NCI-H526 (cell line): Measurements from ENCODE around the gene IARS2.
A peak's percentile ranks its signal among the peaks of the same experiment; 100 is the strongest.
"Not testable (repeated sequence)": the region's sequence is repeated elsewhere in the genome, so short reads cannot be mapped to it uniquely, and the experiment has no call there.

Experiments used
- DNase-seq, 2 experiments: peaks; one replicate each; lab custom pipeline; 2025; lab: John Stamatoyannopoulos, UW

IARS2 gene

DNA sequence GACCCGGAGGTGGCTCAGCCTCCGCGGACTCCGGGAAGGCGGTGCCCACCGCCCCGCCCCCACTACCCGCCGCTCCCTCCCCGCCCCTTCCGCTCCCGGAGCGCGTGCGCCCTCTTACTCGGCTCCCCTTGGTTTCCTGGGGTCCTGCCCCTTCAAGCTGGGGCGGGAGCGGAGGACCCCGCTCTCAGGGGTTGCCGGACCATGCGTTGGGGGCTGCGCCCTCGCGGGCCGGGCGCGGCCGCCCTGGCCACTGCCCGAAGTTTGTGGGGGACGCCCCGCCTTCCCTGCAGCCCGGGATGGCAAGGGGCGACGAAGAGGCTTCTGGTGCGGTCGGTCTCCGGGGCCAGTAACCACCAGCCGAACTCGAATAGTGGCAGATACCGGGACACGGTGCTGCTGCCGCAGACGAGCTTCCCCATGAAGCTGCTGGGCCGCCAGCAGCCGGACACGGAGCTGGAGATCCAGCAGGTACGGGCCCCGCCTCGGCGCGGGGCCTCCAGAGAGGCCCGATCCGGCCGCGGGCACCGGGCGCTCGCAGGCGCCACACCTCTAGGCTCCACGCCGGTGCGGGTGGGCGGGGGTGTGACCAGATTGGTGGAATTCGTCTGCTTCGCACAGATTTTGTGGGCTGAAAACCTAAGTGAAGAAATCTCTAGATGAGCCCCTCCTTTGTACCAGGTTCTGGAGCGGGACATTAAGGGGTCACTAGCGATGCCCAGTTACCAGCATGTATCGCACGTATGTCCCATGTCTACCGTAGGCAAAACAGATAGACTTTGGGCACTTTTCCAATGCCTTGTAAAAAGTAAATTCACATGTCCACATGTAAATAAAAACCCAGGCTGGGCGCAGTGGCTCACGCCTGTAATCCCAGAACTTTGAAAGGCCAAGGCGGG is at the start of gene IARS2:
TSS of gene IARS2 (plus strand) at position 117 of the 896 bp plus-strand sequence. CDS start at position 202, 85 bp downstream.
- DNase-seq = peak; percentile 42 to 86

- DNase-seq = no peak
These were observed 49.1 kb upstream of the IARS2 start for GRCh38 chr1:220044678-220045355.

DNA sequence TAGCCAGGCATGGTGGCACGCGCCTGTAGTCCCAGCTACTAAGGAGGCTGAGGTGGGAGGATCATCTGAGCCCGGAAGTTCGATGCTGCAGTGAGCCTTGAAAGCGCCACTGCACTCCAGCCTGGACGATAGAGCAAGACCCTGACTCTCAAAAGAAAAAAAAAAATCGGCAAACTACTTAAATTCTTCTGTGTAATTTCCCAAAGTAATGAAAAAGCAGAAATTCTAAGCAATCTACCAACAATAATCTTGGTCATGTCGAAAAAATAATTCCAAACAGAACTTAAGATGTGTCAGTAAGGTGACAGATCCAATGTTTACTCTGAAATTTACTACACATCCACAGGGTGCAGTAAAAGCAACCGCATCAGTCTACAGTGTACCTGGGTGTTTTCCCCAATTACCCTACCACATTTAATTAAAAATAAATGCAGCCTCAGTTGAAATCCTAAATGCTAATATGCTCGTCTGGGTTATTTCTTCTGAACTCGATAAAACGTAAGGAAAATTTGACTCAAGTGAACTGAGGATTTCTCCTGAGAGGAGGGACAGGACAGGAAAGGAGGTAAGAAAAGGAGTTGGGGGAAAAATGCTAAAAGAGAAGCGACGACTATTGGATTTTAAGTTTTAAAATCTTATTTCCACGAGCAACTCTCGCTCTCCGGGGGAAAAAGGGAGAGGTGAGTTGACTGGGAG is 48.4 kb upstream of the IARS2 start:
- peak in 1 of 2 experiments; percentile 2 for DNase-seq

- DNase-seq = peak; percentile 92 to 95
These were observed 47.6 kb upstream of the IARS2 start, which contains the start of gene EPRS1 for GRCh38 chr1:220046052-220046930. Gene EPRS1, minus strand, starts transcription at chr1:220046505. Its CDS starts 117 bp downstream, at chr1:220046388.

- DNase-seq = no peak
These were observed 37.6 kb upstream of the IARS2 start for GRCh38 chr1:220056374-220056773.

DNA sequence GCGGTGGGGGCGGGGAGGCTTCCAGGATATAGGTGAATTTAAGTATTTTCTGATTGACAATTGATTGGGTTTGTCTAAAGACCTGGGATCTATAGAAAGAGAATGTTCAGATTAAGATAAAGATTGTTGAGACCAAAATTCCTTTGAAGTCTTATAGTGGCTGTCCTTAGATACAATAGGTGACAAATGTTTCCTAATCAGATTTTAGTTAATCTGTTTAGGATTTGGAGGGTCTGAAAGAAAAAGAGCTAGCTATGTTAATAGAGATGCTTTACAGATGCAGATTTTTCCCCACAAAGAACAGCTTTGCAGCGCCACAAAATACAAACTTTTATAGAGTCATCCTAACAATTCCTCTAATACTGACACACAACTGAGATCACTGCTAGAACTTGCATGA is 33.1 kb upstream of the IARS2 start:
- DNase-seq = no peak

DNA sequence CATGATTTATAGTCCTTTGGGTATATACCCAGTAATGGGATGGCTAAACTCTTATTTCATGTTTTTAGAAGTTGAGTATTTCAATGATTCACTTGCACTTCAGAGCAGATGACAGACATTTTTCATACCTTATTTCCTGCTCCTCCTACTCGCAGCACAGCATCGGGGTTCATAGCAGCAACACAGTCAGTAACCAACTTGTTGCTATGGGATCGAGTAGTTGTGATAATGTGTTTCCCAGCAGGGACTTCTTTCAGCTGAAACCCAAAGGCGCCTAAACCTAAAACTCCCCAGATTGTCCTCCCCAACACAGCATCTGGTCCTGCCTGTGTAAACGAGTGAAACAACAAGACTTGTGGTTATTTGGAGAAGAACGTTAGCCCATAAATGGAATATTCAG is 31.3 kb upstream of the IARS2 start:
- DNase-seq = no peak

GRCh38 chr1:220067269-220068204 is 26.4 kb upstream of the IARS2 start:
- no peak for DNase-seq

DNA sequence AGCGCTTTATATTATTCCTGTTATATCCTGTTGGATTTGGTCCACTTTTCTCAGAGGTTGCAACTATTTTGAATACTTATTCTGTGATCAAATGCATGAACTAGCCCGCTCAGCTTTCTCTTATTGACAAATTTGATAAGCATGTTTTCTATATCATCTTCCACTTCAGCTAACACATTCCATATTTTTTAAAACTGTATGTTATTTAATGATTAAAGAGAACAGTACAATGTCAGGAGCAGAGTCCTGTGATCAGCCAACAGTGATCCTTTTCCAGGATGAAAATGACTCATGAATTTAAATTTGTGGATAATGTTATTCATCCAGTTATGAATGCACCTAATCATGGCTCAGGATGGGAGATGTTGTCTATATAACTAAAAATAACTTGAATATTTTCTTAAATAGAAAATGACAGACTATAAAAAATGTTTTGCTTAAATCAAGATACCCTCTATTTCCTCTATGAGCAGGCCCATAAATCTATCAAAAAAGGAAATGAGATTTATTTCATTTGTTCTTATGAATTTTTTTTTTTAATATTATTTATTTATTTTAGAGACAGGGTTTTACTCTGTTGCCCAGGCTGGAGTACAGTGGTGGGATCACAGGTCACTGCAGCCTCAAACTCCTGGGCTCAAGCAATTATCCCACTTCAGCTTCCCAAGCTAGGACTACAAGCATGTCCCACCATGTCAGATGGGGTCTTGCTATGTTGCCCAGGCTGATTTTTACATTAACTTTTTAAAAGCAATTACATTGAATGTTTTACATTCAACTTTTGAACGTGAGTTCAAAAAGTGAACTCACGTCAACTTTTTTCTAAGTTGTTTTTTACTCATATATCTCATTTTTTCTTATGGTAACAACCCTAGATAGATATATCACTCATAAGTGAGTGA is 16.8 kb upstream of the IARS2 start:
- DNase-seq = no peak

DNA sequence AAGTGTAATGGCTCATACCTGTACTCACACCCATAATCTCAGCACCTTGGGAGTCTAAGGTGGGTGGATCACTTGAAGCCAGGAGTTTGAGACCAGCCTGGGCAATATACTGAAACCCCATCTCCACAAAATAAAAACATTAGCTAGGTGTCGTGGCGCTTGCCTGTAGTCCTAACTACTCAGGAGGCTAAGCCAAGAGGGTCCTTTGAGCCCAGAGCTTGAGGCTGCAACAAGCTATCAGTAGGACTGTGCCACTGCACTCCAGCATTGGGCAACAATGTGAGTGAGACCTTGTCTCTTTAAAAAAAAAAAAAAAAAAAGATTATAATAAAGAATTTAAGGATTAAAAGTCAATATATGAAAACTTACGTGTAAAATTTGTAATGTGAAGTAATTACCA is 16.0 kb upstream of the IARS2 start:
- DNase-seq = no peak

GRCh38 chr1:220084460-220084859 is 9.5 kb upstream of the IARS2 start:
- DNase-seq = no peak

GRCh38 chr1:220086261-220086686 is 7.7 kb upstream of the IARS2 start:
- DNase-seq = not testable (repeated sequence)

- DNase-seq = peak; percentile 82 to 93
These were observed 4.0 kb upstream of the IARS2 start, which contains the start of gene BPNT1 for GRCh38 chr1:220089650-220090556. Gene BPNT1, minus strand, starts transcription at chr1:220089788. Its CDS starts 9,942 bp downstream, at chr1:220079846.

DNA sequence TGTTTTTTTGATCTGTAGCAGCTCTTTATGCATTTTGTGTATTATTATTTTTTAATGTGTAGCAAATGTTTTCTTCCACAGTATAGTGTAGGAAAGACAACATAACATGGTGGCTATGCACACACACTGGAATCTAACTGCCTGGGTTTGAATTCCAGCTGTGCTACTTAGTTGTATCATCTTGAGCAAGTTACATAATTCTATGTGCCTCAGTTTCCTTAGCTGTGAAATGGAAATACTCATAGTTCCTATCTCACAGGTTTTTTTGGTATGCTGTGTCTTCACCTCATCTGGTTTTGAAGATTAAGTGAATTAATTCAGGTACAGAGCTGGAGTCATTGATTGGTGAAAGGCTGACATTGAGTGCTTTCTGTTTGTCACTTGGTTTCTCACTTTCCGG is 1.2 kb upstream of the IARS2 start:
- no peak for DNase-seq

DNA sequence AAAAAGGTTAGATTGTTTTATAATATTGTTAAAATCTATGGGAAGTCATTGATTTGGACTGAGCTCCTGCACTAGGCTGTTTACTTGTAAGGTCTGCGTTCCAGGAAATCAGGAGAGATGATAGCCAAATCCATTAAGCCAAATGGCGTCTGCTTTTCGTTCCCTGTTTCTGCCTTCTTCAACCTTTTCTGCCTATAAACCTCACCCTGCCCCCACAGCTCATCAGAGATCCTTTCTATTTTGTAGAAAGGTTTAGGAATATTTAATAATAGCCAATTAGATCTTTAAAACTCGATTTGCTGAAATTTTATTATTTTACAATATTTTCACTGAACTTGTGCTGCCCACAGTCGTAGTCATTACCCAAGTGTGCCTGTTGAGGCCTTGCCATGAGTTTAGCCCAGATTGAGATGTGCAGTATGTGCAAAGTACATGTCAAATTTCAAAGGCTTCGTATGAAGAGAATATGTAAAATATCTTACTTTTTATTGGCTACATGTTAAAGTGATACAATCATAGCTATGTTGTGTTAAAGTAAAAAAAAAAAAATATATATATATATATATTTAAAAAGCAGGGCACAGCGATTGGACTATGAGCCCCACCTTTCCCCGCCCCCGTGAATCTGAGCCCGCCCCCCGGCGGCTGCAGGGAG is 444 bp upstream of the IARS2 start:
- no peak for DNase-seq

DNA sequence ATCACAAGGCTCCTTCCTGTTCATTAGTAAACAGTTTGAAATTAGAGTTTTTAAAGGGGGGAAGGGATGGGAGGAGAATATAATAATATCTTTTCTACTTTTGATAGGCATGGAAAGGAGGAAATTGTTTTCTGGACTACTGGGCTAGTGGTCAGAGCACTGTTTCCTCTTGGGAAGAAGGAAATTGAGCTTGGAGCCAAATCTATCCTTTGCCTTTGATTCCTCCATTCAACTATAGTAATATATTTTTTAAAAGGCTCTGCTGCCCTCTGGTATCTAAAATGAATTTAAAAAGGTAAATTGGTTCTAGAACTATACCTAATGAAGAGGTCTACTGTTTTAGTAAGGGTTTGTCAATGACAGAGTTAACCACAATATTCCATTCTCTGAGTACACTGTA is 5.9 kb downstream of the IARS2 start:
- DNase-seq = no peak

GRCh38 chr1:220110473-220110872 is 16.5 kb downstream of the IARS2 start:
- not testable (repeated sequence) for DNase-seq
